GM18517 (cell line): ENCODE results near the gene GRIA4.

Experiments used
- ATAC-seq: cut with Tn5 transposase; IDR thresholded peaks from one replicate; pipeline ENCODE4 v1.9.1; 2021; ENCODE audit warnings: mild to moderate bottlenecking, moderate library complexity; ENCODE audit not compliant: unreplicated experiment

The GRIA4 gene

DNA sequence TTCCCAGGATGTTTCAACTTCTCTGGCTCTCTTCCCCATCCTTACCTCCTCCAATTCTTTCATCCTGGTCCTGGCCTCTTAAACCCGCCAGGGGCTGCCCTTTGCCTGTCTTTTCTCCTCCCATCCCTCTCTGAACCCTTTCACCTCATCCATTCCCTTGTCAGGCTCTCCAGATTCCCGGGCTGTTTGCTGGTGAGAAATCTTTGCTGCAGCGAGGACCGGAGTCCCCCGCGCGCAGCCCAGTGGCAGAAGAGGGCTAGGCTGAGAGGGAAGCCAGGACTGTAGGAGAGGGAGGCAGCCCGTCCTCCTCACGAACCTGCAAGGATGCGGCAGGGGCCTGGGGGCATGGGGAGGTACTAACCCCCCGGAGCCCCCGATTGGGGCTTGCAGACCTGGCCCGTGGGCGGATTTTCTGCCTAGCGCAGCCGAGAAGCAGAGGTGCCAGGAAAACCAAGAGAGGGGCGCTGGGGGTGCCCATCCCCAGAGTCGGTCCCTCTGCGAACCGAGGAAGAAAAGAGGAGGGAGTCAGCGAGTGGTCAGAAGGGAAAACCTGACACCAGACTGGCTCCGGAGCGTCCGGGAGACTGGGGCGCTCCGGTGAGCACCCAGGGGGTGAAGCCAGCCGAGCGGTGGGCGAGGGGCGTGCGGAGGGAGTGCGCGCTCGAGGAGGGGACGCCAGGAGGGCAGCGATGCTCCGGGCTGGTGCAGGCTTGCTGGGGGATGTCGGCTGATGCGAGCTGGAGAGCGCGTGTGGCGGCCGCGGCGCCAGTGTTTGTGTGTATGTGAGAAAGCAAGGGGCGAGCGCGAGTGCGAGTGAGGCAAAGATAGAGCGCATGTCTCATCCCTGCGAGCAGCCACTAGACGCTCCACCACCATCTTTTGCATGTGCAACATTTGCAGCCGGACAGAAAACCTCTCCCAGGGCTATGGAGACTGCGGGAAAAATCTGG is at the start of gene GRIA4:
TSS of gene GRIA4 (plus strand) at position 242 of the 950 bp plus-strand sequence. CDS start 925 bp downstream, outside the sequence.
- no peak for ATAC-seq

DNA sequence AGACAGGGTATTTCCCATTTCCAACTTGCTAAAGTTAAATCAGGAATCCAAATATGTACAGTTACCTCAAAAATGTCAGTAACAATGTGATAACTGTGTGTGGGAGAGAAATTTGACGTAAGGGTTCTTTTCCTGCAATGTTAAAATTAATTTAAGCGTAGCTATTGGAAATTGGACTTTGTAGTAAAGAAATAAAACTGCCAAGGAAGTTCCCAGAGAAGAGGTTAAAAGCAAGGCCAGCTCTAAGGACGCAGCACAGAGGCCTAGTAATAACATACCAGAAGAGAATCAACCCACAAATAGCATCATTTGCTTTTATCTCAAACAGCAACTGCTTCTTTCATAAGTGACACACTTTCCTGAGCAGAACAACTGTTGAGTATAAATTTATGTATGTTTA is 36.8 kb upstream of the GRIA4 start:
- ATAC-seq, result no peak

DNA sequence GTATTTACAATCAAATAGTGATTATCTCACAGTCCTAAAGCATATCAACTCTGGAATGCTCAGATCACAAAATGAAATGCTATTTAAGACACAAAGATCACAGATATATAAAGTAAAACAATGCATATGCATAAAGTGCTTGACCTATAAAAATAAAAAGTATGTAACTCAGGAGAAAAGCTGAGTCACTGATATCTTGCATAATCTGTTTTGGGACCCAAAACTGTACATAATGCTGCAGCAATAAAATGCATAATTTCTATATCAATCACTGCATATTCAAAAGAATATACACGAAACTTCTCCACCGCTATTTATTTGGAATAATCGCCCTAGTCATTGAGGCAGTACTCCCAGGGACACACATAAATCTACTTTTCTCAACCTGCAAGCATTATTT is 34.9 kb upstream of the GRIA4 start:
- ATAC-seq, result no peak

DNA sequence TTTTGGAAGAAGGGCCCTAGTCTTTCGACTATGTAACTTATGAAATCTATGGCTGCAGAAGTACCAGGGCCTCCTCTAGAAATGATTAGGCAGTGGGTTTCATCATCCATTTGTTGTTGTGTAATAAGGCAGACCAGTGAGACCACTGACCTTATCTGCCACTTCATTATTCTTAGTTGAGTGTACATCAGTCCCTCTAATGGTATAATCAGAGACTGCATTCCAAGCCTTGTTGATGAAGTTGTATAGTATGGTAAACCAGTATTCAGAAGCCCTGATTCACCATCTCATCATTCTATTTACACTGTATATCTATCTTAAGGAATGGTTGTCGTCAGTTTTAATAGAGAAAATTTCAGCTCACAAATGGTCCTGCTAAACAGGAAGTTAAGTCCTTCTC is 32.2 kb upstream of the GRIA4 start:
- no peak for ATAC-seq

DNA sequence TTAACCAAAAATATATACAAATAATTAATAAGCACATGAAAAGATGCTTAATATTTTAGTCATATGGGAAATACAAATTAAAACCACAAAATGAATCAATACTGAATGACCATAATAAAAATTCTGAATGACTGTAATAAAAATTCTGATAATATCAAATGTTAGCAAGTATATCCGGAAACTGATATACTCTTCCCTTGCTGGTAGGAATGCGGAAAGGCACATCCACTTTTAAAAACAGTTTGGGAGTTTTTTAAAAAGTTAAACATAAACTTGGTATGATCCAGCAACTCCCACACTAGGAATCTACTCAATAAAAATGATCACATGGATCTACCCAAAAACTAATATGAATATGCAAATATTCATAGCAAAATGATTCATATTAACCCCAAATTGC is 30.8 kb upstream of the GRIA4 start:
- ATAC-seq, result no peak

DNA sequence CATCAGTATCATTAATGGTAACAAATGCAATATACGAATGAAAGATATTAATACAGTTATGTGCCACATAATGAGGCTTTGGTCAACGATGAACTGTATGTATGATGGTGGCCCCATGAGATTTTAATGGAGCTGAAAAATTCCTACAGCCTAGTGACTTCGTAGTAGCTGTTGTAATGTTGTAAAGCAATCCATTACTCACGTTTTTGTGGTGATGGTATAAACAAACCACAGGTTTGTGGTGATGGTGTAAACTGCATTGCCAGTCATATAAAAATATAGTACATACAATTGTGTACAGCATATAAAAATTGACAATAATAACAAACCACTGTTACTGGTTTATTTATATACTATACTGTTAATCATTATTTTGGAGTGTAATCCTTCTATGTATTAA is 27.4 kb upstream of the GRIA4 start:
- ATAC-seq, result no peak

DNA sequence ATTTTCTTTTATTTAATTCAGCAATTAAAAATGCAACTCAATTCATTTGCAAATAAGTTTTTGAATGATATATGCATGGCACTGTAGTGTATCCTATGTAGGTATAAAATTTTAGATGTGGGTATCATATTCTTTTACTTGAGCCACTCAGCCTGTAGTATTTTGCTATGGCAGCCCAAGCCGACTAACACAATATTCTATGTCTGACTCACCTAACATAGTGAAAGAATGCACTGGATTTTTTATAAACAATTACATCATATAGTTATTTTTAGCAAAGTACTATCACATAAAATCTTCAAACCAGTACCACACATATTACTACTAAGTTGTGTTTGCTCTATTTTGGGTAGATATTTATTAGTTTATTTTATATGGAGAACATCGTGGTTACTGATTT is 21.9 kb upstream of the GRIA4 start:
- no peak for ATAC-seq

DNA sequence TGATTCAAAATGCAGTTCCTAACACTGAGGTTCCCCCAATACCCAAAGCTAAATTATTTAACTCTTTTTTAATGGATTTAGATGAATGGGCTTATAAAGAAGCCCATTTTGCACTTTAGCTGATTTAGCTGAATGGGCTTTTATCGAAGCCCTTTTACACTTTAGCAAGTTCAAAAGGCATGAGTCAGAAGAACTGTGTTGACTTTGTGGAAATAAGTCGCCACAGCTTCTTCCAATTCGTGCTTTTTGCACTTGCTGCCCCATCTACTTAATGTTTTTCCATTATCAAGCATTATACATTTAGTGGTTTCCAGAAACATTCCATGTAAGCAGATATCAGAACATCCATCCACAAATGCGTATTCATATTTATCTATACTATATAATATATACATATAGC is 20.5 kb upstream of the GRIA4 start:
- ATAC-seq, result no peak

DNA sequence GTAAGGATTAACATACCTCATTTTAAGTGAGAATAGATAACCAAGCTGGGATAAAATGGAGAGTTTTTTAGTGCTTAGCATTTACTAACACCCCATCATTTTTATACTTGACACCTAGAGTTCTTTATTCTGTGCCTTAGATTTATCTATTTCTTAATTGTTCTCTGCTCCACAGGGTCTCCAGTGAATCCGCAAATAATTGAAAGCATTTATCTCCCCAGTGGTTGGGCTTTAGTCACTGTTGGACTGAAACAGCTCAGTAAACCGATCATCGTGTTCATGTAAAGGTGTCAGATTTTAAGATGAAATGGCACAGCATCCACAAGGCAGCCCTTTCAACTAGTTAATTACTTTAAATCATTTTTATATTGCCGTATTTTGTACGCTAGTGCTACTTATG is 17.8 kb upstream of the GRIA4 start:
- ATAC-seq, result no peak

DNA sequence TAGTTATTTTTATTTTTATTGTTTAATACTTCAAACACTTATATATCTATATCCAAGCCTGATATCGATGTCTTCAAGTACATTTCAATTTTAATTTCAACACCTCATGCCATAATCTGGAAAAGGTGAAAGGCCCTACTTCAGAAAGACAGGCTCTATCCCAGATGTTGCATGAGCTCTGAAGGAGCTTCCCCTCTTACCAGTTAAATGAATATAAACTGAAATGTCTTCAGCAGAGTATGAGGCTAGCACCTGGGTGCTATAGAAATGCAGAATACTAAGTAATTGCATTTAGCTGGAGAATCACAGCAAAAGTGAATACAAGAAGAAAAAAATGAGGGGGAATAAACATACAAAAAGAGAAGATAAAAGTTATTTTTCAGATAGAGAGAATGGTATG is 11.5 kb upstream of the GRIA4 start:
- ATAC-seq, result no peak

DNA sequence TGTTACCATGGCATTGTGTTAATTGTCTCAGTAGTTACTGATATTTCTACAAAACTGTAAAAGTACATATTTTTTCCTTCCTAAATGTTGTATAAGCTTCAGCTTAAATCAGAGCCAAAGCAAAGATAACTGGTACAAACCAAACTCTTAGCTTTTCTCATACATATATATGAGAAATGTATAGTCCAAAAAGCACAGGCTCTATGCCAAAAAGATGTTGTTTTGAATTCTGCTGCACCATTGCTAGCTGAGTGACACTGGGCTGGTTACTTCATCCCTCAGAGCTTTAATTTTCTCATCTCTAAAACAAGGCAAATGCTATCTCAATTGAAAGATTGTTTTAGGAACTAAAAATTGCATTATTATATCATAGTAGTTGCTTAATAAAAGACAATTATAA is 6.7 kb upstream of the GRIA4 start:
- ATAC-seq, result no peak

DNA sequence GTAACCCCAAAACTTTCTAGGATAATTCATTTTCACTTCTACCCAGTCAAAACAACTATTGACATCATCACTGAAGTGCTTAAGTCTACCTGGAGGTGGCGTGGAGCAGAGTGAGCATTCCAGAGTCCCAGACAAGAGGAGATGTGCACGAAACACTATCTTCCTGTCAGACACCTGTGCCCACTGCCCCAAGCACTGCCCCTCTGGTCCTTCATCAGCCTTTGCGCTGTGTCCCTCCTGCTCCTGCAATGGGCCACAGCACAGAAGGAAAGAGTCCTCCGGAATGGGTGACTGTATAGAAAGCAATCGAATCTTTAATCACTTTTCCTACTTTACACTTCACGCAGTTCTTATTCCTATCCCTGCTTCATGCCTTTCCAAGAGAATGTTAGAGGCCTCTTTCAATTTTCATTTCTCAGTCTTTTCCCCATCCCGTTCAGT is 512 bp upstream of the GRIA4 start:
- ATAC-seq, result peak; percentile 77

DNA sequence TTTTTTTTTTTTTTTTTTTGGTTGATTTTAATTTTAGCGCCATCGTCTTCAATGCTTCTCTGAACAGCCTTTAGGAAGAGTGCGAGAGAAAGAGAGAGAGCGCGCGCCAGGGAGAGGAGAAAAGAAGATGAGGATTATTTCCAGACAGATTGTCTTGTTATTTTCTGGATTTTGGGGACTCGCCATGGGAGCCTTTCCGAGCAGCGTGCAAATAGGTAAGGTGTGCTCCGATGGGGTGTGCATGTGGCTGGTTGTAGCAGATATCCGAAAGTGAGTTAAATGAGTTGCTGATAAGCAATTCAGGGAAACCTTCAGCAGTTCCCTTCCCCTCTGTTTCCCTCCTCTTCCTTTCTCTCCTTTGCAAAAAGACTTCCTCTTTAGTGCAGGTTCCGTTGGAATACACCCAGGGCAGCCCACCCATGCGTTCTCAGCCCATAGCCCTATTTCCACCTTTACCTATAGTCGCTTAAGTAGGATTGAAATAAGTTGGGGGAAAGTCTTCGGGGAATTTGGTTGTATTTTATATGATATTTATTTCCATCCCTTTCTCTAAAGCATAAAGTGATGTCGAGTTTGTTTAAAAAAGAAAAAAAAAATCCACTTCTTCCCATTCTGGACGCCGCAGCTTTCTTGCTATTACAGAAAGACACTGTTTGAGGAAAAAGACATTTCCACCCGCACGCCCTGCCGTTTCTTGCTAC is 1.1 kb downstream of the GRIA4 start:
- no peak for ATAC-seq

DNA sequence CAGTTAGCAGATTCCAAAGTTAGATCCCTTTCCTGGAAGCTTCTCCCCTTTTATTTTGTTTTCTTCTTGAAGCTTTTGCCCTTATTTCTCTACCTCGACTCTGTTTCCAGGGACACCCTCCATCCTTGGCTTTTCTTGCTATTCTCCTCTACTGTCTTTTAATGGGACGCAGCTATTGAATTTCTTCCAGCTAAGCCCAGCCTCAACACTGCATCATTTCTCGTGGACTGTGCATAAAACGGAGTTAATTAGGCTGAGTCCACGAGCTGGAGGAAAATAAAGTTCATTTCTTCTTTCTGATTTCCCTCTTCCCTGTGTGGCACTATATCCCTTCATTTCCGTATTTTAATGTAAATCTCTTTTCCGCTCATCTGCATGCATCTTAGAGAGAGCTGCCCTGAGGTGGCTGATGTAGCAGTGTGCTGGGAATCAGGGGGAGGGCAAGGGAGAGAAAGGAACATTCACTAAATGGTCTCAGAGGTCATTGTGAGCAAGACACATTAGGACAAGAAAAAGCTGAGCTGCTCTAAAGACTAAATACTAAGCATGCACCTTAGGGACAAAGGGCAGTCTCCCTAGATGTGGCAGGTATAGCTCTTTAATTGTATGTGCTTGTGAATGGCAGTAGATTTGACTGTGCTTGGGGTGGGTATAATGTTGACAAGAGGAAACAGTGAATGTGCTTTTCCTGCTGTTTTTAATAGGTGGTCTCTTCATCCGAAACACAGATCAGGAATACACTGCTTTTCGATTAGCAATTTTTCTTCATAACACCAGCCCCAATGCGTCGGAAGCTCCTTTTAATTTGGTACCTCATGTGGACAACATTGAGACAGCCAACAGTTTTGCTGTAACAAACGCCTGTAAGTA is 1.9 kb downstream of the GRIA4 start:
- ATAC-seq, result no peak

DNA sequence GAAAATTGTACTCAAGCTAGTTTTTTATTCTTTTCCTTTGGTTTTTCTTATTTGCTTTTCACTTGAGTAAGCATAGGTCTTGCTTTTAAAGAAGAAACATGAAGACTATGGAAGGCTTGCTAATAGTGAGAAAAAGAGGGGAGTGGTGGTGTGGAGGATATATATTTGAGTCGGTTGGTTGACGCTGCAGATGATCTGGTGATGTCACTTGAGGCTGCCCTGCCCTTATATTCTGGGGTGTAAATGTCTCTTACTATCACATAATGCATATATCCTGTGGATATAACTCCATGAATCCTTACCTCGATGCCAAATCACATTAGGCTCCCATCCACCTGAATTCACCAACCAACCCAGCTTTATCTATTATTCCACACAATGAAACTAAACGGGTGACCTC is 2.9 kb downstream of the GRIA4 start:
- no peak for ATAC-seq

DNA sequence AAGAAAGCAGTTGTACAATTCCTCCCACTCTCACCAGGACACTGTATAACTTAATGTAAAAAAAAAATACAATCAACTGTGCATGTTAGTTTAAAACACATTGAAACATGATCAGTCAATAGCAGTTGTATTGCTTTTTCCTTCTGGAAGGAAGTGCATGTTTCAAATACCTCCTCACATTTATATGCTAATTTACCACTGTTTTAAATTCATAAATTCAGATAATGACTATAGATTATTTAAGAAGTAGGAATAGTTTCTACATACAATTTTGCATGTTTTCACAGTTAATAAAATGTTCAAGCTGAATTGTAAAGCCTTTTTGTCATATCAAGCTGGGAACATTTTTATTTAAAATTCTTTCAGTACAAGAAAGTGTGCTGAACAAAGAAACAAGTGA is 3.3 kb downstream of the GRIA4 start:
- no peak for ATAC-seq

DNA sequence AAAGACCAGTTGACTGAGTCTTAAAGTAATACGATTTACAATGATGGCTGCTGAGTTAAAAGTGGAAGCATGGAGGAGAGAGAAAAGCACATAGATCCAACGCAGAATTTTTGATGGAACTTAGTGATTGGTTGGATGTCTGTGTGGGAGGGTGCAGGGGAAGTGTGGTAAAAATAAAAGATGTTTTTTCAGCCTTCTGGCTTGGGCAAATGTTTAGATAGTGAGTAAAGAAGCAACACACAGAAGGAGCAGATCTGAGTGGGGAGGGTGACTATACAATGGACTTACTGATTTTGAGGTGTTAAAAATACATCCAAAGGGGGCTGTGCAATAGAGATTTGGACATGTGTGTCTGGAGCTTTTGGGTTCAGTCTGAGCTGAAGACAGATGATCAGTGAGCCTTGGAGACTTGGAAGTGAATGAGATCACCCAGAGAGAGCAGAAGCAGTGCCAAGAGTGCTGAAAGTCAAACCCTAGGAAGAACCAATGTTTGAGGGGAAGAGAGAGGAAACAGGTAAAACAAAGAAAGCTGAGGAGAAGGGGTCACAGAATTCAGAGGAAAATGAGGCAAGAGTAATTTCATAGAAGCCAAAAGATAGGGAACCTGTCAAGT is 8.6 kb downstream of the GRIA4 start:
- no peak for ATAC-seq

DNA sequence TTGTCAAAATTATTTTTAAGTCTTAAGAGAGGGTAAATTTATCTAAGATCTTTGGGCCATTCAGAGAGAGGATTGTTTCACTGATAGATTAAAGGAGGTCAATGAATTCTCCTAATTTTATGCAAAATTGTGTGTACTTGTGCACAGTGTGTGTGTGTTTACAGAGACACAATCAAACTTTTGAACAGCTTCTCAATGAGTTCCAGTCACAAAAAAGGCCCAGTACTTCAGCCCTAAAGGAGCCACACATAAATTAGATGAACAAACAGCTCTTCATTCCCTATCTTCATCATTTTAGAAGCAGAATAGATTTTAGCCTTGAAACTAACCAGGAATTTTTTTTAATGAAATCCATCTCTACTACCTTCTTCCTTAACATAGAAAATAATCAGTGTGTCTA is 9.7 kb downstream of the GRIA4 start:
- ATAC-seq, result no peak

DNA sequence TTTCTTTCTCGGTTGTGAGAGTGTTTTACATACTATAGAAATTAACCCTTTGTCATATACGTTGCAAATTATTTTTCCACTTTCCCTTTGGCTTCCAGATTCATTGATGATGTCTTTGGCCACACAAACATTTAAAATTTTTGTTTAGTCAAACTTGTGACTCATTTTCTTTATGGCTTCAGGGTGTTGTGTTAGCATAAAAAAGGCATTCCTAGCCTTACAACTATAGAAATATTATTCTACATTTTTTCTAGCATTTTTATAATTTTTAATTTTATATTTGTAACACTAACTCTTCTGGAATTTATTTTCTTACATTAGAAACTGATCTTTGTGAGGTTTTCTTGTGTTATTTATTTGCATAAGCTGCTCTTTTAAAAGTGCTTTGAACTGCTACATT is 12.1 kb downstream of the GRIA4 start:
- no peak for ATAC-seq

DNA sequence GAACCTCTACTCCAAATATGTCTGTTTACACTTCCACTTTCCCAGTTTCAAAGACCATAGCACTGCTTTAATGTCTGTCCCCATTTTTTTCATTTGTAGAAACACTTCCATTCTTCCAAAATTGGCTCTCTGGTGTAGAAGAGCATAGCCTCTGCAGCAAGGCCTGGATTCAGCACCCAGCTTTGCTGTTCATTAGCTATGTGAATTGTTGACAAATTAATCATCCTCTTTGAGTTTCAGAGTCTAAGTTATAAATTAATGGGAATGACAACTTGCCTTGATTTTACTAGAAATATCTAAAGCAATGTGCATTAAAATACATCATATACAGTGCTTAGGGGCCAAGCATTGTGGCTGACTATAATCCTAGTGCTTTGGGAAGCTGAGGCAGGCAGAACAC is 22.4 kb downstream of the GRIA4 start:
- no peak for ATAC-seq

DNA sequence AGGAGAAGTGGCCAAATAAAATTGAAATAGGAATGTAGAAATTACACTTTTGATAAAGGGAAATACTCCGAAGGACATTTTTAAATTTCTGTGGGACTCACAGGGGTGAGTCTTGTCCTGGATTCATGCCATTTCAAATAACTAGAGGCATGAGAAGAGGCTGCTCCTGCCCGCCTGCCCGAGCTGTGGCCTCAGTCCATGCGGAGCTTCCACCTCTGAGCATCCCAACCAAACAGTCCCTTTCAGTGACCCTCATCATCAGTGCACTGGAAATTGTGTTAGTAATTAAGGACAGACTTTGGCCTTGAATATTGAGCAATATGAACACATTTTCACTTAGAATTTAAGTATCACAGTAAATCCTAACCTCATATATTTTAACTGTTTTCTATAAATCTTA is 25.6 kb downstream of the GRIA4 start:
- no peak for ATAC-seq
